ENCODE measurements around the gene CRELD1.
"Not testable (repeated sequence)": the region's sequence is repeated elsewhere in the genome, so short reads cannot be mapped to it uniquely, and the experiment has no call there.

CRELD1 gene

GRCh38 chr3:9935966-9936510 lies 2.4 kb downstream of the CRELD1 start:
- no peak for DNase-seq (ENCODE audit: low spot score)

GRCh38 chr3:9937486-9938238 lies 4.0 kb downstream of the CRELD1 start:
- no peak for DNase-seq (ENCODE audit: low spot score)

DNA sequence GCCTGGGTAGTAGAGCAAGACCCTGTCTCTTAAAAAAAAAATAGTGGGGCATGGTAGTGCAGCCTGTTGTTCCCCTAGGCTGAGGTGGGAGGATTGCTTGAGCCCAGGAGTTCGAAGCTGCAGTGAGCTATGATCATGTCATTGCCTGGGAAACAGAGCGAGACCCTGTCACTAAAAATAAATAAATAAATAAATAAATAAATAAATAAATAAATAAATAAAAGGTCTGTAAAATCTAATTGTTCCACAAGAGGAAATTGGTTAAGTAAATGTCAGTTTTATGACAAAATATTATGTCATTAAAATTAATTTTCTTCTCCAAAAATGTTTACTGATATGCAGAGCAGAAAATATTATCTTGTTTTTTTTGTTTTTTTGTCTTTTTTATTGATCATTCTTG lies 5.3 kb downstream of the CRELD1 start:
- no peak for DNase-seq (ENCODE audit: low spot score)

DNA sequence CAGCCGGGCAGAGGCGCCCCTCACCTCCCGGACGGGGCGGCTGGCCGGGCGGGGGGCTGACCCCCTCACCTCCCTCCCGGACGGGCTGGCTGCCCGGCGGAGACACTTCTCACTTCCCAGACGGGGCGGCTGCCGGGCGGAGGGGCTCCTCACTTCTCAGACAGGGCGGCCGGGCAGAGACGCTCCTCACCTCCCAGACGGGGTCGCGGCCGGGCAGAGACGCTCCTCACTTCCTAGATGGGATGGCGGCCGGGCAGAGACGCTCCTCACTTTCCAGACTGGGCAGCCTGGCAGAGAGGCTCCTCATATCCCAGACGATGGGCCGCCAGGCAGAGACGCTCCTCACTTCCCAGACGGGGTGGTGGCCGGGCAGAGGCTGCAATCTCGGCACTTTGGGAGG lies 6.3 kb downstream of the CRELD1 start:
- not testable (repeated sequence) for DNase-seq (ENCODE audit: low spot score)

- DNase-seq (ENCODE audit: low spot score) = no peak
Measured at GRCh38 chr3:9940746-9941145, 7.1 kb downstream of the CRELD1 start.

DNA sequence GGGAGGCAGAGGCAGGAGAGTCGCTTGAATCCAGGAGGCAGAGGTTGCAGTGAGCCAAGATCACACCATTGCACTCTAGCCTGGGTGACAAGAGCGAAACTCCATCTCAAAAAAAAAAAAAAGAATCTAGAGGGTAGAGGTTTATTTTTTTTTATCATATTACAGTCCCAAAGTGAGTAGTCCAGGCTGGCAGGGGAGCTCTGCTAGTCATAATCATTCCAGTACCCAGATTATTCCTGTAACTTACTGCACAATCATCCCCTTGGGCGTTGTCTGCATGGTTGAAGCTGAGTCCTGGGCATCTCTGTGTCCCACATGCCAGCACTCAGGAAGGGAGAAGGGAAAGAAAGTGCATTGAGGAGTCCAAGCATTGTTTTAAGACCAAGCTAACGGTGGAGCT lies 8.5 kb downstream of the CRELD1 start:
- DNase-seq (ENCODE audit: low spot score) = no peak

DNA sequence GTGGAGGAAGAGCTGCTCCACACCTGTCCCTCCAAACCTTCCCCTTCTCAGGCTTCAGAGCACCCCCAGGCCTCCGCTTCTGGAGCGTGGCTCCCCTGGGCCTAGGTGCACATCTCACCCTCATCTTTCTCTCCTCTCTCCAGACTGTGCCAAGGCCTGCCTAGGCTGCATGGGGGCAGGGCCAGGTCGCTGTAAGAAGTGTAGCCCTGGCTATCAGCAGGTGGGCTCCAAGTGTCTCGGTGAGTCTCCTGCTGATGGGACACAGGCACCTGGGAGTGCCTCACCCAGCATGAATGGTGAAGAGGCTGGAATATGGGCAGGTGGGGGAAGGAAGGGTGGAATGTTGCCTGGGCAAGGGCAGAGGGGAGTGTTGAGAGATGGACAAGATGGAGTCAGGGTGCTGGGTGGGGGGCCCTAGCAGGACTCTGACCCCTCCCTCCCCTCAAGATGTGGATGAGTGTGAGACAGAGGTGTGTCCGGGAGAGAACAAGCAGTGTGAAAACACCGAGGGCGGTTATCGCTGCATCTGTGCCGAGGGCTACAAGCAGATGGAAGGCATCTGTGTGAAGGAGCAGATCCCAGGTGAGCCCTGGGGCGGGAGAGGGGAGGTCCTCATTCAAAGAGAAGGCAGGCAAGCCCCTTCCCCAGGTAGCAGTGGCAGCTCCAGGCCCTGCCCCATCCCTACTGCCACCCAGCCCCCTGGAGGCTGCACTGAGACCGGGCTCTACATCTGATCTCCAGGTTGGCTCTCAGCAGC lies 9.5 kb downstream of the CRELD1 start:
- DNase-seq (ENCODE audit: low spot score) = no peak

GRCh38 chr3:9944271-9944670 lies 10.6 kb downstream of the CRELD1 start:
- DNase-seq (ENCODE audit: low spot score) = no peak

DNA sequence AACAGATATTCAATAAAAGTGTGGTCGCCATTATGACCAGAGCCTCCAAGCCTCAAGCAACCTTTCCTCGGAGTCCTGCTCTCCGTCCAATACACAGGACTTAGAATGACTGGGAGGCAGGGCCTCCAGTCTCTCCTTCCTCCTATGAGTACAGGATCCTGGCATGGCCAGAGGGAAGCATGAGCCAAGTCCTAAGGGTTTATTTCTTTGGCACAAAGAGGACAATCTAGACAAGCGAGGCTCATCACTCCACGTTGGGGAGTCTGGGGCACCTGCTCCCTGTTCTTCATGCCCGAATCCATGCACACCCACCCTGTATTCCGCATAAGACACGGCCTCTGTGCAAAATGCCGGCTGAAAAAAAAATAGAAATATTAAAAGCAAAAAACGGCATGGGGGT lies 11.7 kb downstream of the CRELD1 start:
- peak; percentile 26 for DNase-seq (ENCODE audit: low spot score)

DNA sequence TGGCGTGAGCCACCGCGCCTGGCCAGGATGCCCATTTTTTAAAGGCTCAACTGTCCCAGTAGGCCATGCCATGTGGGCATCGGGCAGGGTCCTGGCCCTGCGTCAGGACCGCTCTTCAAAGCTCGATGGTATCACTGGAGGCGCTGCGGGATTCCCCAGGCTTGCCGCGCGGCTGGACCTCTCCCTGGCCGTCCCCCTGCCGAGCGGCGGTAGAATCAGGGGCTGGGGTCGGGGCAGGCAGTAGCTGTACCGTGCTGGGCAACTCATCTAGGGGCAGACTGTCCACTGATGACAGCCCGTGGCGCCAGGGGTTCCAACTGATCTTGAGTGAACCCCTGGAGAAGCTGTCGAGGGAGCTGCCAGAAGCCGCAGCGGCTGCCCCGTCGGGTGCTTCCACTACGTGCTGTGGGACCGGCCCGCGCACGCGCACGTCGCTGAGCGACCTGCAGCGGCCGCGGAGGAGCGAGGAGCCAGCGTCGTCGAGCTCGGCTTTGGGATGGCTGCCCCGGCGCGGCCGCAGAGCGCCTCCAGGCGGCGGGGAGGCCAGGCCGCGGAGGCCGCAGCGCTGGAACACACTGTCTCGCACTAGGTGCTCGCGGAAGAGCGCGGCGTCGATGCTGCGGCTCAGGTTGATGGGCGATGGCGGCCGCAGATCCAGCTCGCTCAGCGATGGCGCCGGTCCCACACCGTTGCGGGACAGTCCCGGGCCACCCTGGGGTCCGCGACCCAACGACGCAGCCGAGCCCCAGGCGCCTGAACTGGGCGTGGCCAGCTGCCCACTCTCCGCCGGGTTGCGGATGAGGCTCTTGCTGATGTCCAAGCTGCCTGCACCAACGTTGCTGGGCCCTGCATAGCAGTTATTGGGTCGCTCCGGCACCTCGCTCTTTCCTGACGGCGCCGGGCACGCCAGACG lies 12.7 kb downstream of the CRELD1 start:
- peak; percentile 74 for DNase-seq (ENCODE audit: low spot score)

GRCh38 chr3:9947025-9947995 lies 13.7 kb downstream of the CRELD1 start:
- peak; percentile 51 for DNase-seq (ENCODE audit: low spot score)

GRCh38 chr3:9948586-9948985 lies 15.0 kb downstream of the CRELD1 start:
- DNase-seq (ENCODE audit: low spot score) = no peak

DNA sequence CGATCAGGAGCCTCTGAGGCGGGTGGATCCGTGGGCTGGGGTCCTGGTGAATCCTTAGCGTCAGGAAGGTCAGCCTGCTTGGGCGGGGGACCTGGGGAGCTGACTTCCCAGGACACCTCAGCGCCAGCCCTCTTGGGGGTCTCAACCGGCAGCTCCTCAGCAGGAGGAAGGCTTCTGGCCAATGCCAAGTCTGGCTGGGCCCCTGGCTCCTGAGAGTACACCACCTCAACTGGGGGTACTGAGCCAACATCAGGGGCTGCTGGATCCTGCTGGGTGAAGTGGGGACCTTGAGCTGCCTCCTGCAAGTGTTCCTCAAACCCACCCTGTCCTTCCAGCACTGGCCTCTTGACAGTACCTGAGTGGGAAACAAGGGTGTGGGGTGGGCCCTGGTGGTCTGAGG lies 15.5 kb downstream of the CRELD1 start:
- no peak for DNase-seq (ENCODE audit: low spot score)

- DNase-seq (ENCODE audit: low spot score) = no peak
Measured at GRCh38 chr3:9949626-9950025, 16.0 kb downstream of the CRELD1 start.

- no peak for DNase-seq (ENCODE audit: low spot score)
Measured at GRCh38 chr3:9951126-9951525, 17.5 kb downstream of the CRELD1 start.

DNA sequence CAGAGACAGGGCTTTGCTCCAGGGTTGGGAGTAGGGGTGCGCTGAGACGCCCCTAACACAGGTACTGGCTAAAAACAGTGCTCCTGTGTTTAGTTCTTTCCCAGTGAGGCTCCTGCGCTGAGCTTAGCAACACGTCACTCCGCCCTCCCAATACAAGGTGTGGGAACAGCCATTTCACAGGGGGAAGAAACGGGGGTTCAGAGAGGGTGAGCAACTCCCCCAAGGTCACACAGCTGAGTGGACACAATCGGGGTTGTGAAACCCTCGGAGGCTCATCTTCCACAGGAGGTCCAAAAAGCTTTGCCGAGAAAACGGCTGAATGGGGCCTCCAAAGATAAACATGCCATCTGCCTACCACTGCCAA lies 17.9 kb downstream of the CRELD1 start:
- DNase-seq (ENCODE audit: low spot score) = no peak

DNA sequence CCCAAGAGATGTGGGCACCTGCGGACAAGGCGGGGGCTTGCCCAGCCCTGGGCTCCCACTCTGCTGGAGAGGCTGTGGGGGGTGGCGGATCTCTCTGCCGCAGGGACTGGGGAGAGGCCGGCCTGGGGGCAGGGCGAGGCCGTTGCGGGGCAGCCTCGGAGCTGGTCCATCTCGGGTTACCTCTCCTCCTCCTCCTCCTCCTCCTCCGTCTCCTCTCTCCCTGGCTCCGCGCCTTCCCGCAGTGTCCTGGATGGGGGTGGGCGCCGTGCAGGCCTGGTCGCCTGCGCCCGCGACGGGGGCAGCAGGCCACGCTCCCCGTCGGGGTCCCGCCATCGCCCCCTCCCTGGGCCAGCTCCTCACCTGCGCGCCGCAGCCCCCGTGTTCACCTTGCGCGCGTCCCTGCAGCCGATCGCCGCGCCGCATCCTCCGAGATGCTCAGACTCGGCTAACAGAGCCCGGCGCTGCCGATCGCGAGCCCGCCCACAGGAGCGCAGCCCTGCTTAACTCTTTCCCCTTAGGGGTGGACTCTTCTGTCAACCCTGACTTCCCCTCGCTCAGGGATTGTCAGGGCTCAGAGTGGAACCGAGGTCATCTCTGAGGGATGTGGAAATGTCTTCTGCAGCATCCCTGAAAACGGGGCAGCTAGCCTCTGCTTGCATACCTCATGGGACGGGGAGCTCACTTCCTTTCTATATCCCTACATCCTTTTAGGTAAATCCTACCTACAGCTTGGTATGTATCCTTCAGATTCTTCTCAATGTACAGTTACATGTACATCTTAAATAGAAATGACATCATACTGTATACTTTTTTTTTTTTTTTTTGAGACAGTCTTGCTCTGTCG lies 18.6 kb downstream of the CRELD1 start, which contains the start of gene PRRT3:
PRRT3 (minus strand) TSS at position 447 of the 844 bp plus-strand sequence. CDS start 2,293 bp downstream, outside the sequence.
- DNase-seq (ENCODE audit: low spot score) = no peak

GRCh38 chr3:9955067-9955502 lies 21.5 kb downstream of the CRELD1 start:
- DNase-seq (ENCODE audit: low spot score) = no peak

GRCh38 chr3:9955611-9956352 lies 22.1 kb downstream of the CRELD1 start:
- no peak for DNase-seq (ENCODE audit: low spot score)
